D721Med (cell line): Measurements from ENCODE around the gene OR51Q1.
A peak's percentile ranks its signal among the peaks of the same experiment; 100 is the strongest.

ENCODE experiments used
- DNase-seq: peaks from one replicate; pipeline ENCODE4 v3.0.0; 2011; ENCODE audit warnings: low spot score; ENCODE audit not compliant: insufficient read length
- FAIRE-seq: peaks from 2 replicates; lab custom pipeline; 2011; peaks lifted over from hg19 to GRCh38; lab: Jason Lieb, UNC
- CTCF ChIP-seq: IDR thresholded peaks from 2 replicates; pipeline ENCODE4 v1.5.1; 2012; ENCODE audit warnings: mild to moderate bottlenecking, control low read depth; ENCODE audit not compliant: insufficient read depth; ENCODE audit errors: missing control alignments

Gene OR51Q1, protein sequence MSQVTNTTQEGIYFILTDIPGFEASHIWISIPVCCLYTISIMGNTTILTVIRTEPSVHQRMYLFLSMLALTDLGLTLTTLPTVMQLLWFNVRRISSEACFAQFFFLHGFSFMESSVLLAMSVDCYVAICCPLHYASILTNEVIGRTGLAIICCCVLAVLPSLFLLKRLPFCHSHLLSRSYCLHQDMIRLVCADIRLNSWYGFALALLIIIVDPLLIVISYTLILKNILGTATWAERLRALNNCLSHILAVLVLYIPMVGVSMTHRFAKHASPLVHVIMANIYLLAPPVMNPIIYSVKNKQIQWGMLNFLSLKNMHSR

GRCh38 chr11:5421811-5422210 is at the start of gene OR51Q1:
Gene OR51Q1 (plus strand): TSS chr11:5422111. CDS start chr11:5422201, 90 bp downstream.
- FAIRE-seq = no peak
- no peak for DNase-seq
- no peak for TF ChIP-seq CTCF

- peak; percentile 53 for TF ChIP-seq CTCF
- no peak for FAIRE-seq
- DNase-seq = no peak
Measured at GRCh38 chr11:5380740-5381342, 41.1 kb upstream of the OR51Q1 start.

DNA sequence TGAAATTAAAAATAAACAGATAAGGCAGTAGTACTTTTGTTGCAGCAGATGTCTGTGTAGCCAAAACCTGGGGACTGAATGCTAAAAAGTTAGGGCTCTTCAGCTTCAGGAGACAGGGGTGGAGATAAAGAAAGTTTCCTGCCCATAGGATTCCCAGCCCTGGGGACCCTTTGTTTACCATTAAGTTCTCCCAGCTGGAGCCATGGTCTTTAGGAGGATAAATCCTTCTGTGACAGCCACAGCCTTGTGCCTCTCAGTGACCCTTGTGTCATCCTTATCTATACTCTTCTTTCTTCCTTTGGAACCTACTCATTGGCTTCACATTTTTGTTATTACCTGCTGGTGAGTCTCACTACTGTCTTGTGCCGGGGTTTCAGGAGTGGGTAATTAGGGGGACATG is 38.3 kb upstream of the OR51Q1 start, which contains the start of gene OR51M1:
Gene OR51M1, plus strand, starts transcription at position 237 of the 400 bp plus-strand sequence. CDS start 5,587 bp downstream, outside the sequence.
- FAIRE-seq (no peak), DNase-seq (no peak)
- TF ChIP-seq CTCF = no peak

DNA sequence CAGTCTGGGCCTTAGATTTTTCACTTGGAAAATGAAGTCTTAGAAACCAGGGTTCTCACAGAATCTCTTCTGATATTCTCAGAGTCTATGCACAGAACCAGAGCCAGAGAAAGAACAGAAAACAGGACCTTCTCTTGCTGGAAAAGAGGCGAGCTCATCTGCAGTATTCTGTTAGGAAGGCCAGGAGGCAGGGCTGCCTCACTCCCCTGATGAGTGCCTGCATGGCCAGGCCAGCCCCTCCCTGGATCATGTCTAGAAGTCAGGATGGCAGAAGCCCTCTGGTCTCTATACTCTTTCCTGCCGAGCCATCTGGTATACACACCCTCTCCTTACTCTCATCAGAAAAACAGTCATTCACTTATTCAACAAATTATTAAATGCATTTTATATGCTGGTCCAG is 37.6 kb upstream of the OR51Q1 start:
- no peak for TF ChIP-seq CTCF
- FAIRE-seq (no peak), DNase-seq (no peak)

DNA sequence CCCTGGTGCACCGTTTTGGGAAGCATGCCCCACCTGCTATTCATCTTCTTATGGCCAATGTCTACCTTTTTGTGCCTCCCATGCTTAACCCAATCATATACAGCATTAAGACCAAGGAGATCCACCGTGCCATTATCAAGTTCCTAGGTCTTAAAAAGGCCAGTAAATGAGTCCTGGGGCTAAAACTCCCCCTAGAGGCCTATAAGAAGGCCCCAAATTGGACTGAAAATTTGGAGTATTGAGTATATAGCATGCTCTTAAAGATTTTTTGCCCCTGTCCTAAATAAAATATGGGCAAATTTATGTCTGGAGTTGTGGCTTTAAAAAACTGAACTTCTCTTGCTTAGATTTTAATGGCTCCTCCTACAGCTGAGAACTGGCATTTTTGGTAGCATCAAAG is 31.7 kb upstream of the OR51Q1 start:
- no peak for TF ChIP-seq CTCF
- FAIRE-seq (no peak), DNase-seq (no peak)

GRCh38 chr11:5394091-5394490 is 27.8 kb upstream of the OR51Q1 start:
- DNase-seq (no peak), FAIRE-seq (no peak)
- TF ChIP-seq CTCF = no peak

DNA sequence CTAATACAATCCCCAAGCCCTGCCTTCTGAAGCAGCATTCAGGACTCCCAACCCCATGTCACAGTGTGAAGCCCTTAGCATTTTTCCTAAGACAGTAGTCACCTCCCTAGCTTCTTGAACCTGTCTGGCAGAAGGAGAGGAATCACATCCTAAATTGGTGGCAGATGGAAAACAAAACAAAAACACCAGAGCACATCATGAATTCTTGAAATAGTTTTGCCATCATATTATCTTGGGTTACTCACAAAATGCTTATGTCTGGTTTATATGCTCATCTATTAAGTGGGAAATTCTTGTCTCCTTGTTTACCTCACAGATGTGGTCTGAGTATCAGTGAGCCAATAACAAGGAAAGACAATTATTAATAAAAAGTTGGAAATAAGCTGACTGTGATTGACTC is 23.0 kb upstream of the OR51Q1 start:
- FAIRE-seq (no peak), DNase-seq (no peak)
- no peak for TF ChIP-seq CTCF
